ENCODE data around the gene INPP4B. TPM values are rescaled to one million over a fixed set of nuclear protein-coding genes. Genes with fewer than 3 reads are reported as not detected.

INPP4B gene
- total RNA-seq, 2 donors from 2014 or later = 10.0 to 14.1 TPM

- Histone ChIP-seq H3K36me3 (no peaks in the 10 kb centered on the region), H3K4me1 (no peaks in the 10 kb centered on the region), H3K9me3 (no peaks in the 10 kb centered on the region), H3K9ac (ENCODE audit: low read depth in 2 of 2, low read length in 2 of 2) (no peak overlapping the region), H3K27me3 (no peaks in the 10 kb centered on the region), H3K4me3 (no peak overlapping the region), H3K27ac (no peak overlapping the region)
- no peak for DNase-seq
- TF ChIP-seq CTCF (IDR thresholded peaks at IDR 0.05) = no peak
- intact Hi-C loops (cut with DNase I) = no loop called here
Observed at GRCh38 chr4:142824368-142824767, 21.7 kb downstream of the INPP4B start.

DNA sequence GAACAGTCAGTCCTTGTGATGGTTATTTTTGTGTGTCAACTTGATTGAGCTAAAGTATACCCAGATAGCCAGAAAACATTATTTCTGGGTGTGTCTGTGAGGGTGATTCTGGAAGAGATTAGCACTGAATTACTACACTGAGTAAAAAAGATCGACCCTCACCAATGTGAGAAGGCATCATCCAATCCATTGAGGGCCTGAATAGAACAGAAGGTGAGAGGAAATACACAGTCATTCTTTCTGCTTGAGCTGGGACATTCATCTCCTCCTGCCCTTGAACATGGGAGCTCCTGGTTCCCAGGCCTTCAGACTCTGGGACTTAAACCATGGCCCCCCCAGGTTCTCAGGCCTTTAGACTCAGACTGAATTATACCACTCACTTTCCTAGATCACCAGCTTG lies 22.3 kb downstream of the INPP4B start:
- TF ChIP-seq CTCF (IDR thresholded peaks at IDR 0.05) = no peak
- Histone ChIP-seq H3K9ac (ENCODE audit: low read depth in 2 of 2, low read length in 2 of 2) (no peak overlapping the region), H3K27me3 (no peaks in the 10 kb centered on the region), H3K9me3 (no peaks in the 10 kb centered on the region), H3K27ac (no peak overlapping the region), H3K4me1 (no peaks in the 10 kb centered on the region), H3K36me3 (no peaks in the 10 kb centered on the region), H3K4me3 (no peak overlapping the region)
- intact Hi-C loops (cut with DNase I) = no loop called here
- no peak for DNase-seq

DNA sequence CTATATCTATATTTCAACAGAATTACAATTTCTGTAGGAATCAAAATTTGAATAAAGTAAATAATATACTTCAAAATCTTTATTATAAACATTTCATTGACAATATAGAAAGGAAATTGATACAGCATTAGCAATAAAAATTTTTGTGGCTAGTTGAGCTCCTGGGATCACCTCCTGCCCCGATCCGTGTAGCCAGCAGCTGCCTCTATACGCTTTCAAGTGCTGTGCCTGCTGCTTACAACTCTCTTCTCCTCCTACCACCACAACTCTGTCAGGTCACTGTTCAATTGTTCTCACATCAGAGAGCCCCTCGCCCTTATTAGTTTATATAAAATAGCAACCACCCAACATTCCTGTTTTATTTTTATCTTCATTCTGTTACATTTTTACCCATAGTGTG lies 27.6 kb downstream of the INPP4B start:
- Histone ChIP-seq H3K4me1 (no peaks in the 10 kb centered on the region), H3K9me3 (no peaks in the 10 kb centered on the region), H3K27me3 (no peaks in the 10 kb centered on the region), H3K4me3 (no peak overlapping the region), H3K9ac (ENCODE audit: low read depth in 2 of 2, low read length in 2 of 2) (no peak overlapping the region), H3K36me3 (no peaks in the 10 kb centered on the region), H3K27ac (no peak overlapping the region)
- no peak for DNase-seq
- no peak for TF ChIP-seq CTCF (IDR thresholded peaks at IDR 0.05)
- intact Hi-C loops (cut with DNase I) = no loop called here

GRCh38 chr4:142818031-142818430 lies 28.1 kb downstream of the INPP4B start:
- no peak for TF ChIP-seq CTCF (IDR thresholded peaks at IDR 0.05)
- Histone ChIP-seq H3K4me3 (no peak overlapping the region), H3K36me3 (no peaks in the 10 kb centered on the region), H3K9ac (ENCODE audit: low read depth in 2 of 2, low read length in 2 of 2) (no peak overlapping the region), H3K9me3 (no peaks in the 10 kb centered on the region), H3K27me3 (no peaks in the 10 kb centered on the region), H3K27ac (no peak overlapping the region), H3K4me1 (no peaks in the 10 kb centered on the region)
- no peak for DNase-seq
- intact Hi-C loops (cut with DNase I) = no loop called here

DNA sequence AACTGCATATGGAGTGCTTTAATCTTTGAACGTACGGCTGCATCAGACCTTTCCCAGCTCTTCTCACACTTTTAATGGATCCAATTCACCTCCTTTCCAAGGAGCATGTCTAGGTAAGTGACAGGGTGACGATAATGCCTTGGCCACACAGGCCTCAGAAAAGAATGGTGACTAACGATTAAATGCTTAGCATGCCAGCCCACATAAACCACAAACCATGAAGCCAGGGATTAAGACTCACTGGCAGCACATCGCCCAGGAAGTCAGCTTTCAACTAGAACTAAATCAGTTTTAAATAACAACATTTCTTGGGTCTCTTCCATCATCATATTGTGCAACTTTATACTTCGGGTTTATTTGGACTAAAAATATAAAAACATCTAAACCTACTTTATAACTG lies 28.7 kb downstream of the INPP4B start:
- Histone ChIP-seq H3K9me3 (no peaks in the 10 kb centered on the region), H3K4me1 (no peaks in the 10 kb centered on the region), H3K36me3 (no peaks in the 10 kb centered on the region), H3K27me3 (no peaks in the 10 kb centered on the region), H3K27ac (no peak overlapping the region), H3K4me3 (no peak overlapping the region), H3K9ac (ENCODE audit: low read depth in 2 of 2, low read length in 2 of 2) (no peak overlapping the region)
- intact Hi-C loops (cut with DNase I) = no loop called here
- no peak for TF ChIP-seq CTCF (IDR thresholded peaks at IDR 0.05)
- no peak for DNase-seq

GRCh38 chr4:142815834-142816233 lies 30.3 kb downstream of the INPP4B start:
- no peaks in the 10 kb centered on the region for H3K36me3 ChIP-seq
- no peaks in the 10 kb centered on the region for H3K9me3 ChIP-seq
- no peak for DNase-seq
- no peaks in the 10 kb centered on the region for H3K4me1 ChIP-seq
- no peak for TF ChIP-seq CTCF (IDR thresholded peaks at IDR 0.05)
- no peaks in the 10 kb centered on the region for H3K27me3 ChIP-seq
- no peak overlapping the region for H3K9ac ChIP-seq (ENCODE audit: low read depth in 2 of 2, low read length in 2 of 2)
- intact Hi-C loops (cut with DNase I) = no loop called here
- H3K4me3 ChIP-seq = no peak overlapping the region
- no peak overlapping the region for H3K27ac ChIP-seq

All from colonic mucosa (tissue), 4 donors.